GM21381 (cell line): ENCODE measurements around the gene PARD3.

Source experiments
- ATAC-seq: cut with Tn5 transposase; IDR thresholded peaks from one replicate; pipeline ENCODE4 v1.9.1; 2021; ENCODE audit warnings: mild to moderate bottlenecking, moderate library complexity; ENCODE audit not compliant: unreplicated experiment

The PARD3 gene

DNA sequence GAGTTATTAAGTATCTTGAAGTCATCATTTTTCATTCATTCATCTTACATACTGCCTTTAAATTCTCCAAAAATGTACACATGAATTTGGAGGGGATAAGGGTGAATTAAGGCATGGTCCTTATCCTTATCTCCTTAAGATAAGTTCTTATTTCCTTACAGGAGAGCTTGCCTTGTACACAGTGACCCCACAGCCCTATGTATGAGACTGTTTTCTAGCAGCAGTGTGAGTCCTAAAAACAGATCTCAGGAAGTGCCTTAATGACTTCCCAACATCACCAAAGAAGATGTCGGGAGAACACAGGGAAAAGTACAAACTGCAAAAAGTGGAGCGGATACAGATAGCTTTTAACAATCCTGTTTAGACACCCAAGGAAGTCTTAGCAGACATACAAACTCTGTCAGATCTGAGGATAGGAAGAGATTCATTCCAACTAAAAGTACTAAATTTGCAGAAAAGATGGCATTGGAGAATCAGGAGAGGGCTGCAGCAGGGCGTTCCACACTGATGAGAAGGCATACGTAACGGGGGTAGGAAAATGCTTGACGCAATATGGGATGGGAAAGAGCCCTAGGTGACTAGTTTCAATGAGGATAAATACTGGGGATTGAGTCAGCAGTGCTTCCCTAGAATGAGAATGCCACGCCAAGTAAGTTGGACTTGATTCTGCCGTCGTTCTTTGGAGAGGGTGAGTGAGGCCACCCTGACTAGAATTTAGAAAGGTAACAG lies 570.2 kb downstream of the PARD3 start:
- ATAC-seq, result no peak

DNA sequence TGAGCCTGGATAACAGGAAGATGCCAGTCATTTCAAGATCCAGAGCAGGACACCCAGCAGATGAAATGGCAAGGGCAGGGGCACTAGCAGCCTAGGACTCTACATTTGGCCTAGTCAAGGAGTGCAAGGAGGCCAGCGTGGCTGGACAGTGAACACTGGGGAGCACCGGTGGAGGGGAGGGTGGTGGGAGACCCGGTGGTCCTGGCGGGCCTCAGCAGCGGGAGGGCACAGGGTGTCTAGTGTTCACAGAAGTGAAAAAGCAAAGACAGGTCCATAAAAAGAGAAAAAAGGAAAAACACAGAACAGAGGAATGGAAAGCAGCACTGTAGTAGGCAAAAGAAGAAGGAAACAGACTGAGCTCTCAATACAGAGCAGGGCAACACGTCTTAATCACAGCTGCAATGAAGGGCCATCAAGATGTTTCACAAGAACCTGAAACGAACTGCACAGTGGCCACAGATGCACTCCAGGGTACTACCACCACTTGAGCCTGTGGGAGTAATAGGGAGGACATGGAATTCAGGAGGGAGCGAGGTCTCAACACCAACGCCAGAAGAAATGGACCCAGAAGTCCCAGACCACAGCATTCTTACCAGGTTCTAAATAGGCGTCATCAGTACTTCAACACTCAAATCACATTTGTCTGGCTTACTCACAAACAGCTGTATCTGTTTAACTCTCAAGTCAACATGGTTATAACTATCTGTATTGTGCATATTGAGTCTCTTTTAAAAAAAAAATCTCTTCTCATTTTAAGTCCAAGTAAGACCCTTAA lies 573.7 kb downstream of the PARD3 start:
- no peak for ATAC-seq

DNA sequence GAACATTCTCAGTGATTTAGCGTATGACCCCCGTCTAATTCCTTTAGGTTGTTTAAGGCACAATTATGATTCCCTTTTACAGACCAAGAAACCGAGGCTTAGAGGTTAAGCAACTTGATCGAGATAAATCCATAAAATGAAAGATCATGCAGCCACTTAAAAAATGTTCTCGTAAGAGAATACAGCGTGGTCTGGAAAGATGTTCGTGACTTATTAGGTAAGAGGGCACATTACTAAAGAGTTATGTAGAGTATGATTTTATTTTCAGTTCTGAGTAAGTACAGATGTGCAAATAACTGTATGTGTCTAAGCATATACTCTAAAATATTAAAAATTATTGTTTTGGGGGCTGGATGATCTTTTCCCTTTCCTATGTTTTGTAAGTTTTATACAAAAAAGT lies 575.1 kb downstream of the PARD3 start:
- ATAC-seq, result no peak

DNA sequence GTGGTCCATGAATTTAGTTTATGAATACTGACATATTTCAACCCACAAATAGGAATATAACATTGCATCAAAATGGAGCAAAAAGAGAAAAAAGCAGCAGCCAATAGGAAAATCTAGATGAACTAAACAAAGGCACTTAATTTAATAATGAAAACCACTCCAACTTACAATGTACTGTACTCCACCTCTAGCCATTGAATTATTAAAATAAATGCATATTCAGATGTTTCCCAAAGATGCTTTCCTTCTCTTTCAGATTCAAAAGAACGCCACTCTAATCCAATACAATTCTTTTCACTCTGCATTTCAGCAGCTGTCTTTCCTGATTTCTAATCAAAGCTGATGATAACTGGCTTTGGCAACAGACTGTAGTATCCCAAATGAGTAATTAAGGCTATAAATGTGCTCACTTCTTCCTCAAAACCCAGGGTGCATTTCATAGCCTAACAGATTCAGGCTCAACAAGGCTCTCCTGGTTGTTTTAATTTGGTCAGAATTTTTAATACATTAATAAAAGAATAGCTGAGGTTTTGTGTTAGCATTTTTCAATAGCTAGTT lies 577.1 kb downstream of the PARD3 start:
- ATAC-seq, result no peak

DNA sequence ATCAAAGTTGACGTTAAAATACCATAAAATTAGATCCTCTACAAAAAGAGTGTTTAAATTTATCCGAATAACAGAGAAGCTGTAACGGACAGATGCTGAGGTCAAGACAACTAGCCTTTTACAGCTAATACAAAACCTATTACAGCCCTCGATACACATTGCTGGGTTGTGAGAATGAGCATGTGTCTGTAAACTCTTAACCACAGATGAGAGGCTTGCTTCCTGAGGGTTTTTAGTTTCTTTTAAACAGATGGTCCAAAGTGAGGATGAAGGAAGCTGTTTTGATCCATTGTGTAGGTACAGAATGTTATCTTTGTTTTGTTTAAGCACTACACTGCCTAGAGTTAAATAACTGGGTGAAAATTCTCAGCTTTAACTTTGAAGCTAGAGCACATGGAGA lies 578.2 kb downstream of the PARD3 start:
- peak; percentile 55 for ATAC-seq

DNA sequence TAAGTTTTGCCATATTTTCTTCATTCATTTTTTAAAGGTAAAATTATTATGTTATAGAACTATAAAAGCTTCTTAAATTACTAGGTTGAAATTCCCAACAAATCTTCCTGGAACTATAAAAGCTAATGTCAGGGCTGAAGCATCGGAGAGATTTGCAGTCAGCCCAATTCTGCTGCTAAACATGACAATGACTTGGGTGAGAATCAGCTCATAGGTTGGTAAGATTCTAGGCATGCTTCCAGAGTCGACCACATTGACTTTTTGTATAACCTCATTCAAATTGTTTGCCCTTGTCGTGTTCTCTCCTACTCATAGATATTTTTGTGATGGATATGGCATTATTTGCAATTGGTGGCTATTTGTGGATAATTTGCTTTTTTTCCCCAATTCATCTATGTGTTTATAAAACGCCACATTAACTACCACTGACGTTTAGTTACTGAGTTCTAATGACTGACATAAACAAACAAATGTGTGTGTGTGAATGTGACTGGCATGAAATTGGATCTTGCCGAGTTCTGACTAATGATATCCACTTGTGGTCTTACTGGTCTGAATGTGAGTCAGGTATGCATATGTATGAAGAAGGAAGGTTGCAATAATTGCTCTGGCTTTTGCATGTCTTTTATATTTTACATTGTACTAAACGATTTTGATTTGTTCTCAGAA lies 579.8 kb downstream of the PARD3 start:
- ATAC-seq, result no peak

DNA sequence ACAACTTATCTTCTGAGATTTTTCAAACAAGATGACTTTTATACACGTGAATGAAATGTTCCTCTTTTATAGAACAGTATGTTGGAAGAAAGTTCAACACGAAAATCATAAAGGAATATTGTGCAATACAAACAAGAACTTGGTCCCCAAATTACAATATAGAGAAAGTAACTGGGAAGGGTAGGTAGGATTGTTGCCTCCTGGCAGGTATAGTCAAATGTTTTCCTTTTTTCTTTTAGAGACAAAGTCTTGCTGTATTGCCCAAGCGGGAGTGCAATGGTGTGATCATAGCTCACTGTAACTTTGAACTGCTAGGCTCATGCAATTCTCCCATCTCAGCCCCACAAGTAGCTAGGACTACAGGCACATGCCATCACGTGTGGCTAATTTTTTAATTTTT lies 582.6 kb downstream of the PARD3 start:
- no peak for ATAC-seq

DNA sequence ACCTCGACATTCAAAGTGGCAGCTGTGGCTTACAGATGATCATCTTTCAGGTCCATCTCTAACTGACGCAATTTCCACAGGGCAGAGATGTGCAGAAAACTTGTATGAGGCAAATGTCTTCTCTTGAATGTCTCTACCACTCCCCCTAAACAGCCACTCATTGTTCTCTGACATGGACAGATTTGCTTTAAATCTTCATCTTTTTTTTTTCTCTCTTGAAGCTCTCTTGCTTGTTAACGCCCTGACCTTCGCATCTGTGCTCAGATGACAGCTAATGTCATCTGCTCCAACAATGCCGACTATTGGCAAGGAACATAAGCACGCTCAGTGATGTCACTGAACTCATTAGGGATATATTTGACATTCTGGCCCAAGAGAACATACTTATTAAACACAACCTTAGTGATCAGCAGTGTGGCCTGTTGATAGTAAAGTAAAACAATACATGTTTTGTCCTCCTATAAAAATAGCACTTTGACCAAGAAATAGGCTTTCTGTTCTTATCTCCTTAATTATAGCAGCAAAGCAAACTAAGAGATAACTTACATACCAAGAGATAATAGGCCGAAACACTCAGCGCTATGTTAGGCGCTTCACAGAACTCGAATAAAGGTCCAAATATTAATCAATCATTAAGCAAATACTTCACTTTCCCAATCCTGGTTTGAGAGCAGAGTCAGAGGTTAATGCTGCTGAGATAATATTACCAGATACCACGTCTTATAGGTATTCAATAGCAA lies 583.5 kb downstream of the PARD3 start:
- ATAC-seq, result no peak

DNA sequence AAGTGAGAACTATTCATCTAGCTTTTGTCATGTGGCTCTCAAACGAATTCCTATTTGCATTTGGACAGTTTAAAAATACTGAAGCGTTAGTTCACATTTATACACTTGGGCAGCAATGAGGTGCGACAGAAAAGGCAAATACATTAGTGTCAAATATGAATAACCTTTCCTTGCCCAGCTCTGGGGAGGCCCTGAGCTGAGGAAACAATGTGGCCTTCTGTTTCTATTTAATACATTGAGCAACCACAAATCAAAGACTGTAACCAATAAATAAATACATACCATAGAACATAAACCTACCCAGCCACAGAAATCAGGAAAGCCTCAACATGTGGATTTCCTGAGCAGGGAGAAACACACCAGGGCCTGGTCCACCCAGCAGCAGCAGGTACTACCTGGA lies 585.2 kb downstream of the PARD3 start:
- no peak for ATAC-seq

DNA sequence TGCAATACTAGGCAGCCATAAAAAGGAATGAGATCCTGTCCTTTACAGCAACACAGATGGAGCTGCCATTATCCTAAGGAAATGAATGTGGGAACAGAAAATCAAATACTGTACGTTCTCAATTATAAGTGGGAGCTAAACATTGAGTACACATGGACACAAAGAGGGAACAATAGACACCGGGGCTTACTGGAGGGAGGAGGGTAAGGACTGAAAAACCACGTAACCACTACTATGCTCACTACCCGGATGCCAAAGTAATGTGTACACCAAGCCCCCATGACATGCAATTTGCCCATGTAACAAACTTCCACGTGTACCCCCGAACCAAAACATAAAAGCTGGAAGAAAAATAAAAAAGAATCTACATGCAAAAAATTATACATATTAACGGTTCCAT lies 587.0 kb downstream of the PARD3 start:
- ATAC-seq, result no peak

DNA sequence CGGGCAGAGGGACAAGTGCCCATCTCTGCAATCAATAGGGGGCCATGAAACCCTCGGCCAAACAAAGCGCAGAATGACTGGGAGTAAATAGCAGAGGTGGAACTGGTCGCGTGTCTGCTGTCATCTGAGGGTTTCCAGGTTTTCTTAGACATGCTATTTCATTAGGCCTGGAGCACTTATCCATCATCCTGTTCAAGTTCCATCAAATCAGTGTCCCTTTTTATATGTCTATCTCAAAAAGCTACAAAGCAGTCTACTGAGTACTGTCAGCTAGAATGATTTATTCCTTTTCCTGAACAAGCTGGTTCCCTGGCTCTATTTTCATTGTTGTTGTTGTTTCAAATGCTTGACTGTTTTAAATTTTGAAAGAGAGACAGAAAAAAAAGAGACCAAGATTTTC lies 590.5 kb downstream of the PARD3 start:
- no peak for ATAC-seq

DNA sequence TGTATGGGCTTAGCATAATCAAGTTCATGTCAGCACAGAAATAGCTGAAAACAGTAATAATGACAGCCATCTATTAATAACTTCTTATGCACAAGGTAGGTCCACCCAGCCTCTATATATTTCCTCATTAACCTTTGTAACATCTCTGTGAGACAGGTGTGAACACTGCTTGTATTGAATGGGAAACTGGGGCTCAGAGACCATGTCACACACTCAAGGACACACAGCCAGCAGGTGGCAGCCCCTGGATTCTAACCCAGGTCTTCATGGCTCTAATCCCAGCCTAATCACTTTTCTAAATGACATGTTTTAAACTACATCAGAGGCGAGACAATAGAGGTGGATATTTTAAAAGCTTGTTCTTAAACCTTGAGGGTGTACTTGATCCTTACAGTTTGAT lies 591.4 kb downstream of the PARD3 start:
- ATAC-seq, result no peak

DNA sequence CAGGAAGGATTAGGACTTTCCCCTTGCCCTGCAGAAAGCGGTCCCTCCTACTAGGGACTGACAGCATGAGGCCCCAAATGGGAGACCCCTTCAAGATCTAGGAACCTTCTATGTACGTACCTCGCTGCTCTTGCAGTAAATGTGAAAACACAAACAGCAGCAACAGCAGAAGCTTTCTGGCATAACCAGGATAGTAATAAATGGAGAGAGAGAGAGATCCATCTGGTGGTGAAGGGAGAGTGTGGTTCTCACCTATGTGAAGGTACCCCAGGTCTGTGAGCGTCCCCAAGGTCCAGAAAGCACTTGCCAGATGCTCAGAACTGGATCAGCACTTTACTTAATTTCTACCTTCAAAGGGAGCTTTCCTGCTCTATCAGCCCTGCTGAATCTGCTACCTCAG lies 592.7 kb downstream of the PARD3 start:
- ATAC-seq, result no peak

DNA sequence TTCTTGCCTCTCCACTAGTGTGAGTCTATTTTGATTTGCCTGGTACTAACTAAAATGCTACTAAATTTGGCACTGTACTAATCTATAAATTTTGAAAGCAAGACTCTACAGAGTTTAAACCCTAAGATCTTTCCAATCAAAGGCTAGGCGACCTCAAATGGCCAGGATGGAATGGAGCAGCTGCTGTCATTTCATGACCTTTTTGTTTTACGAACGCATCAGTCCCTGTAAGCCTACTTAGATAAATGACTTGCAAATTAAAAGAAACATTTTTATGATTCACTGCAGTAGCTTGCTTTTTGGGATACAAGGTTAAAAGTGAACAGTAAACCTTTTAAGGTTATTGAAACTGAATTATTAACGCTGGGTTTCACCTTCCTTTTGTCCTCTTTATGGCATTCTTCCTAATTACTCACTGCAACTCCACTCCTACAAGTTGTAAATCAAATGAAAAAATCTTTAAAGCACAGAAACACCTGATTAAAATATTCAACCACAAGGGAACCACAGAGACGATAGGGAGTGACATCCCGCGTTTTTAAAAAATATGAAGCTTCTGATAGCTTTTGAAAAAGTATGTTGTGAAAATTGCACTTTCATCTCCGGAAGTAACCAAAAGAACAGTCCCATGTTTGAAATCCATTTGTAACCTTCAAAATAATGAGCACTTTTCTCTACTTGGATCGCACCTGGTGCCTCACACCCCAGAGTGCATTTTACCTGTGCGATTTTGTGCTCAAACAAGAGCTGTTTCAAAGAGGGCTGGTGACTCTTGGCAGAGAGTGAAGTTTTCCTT lies 595.1 kb downstream of the PARD3 start:
- ATAC-seq, result no peak

DNA sequence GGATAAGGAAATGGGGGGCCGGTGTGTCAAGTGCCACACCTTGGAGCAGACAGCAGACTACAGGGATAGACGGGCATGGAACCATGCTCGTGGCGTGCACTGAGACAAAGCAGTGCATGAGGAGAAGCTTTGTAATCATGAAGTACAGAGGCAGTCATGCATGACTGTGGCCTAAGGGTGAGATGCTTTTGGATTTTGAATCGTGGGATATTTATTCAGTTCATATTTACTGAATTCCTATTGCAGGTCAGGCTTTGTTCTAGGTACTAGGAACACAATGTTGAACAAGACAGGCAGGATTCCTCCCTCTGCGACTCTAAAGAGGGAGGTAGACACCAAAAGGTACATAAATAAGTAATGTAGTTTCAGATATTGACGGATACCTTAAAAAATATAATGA lies 597.6 kb downstream of the PARD3 start:
- no peak for ATAC-seq

DNA sequence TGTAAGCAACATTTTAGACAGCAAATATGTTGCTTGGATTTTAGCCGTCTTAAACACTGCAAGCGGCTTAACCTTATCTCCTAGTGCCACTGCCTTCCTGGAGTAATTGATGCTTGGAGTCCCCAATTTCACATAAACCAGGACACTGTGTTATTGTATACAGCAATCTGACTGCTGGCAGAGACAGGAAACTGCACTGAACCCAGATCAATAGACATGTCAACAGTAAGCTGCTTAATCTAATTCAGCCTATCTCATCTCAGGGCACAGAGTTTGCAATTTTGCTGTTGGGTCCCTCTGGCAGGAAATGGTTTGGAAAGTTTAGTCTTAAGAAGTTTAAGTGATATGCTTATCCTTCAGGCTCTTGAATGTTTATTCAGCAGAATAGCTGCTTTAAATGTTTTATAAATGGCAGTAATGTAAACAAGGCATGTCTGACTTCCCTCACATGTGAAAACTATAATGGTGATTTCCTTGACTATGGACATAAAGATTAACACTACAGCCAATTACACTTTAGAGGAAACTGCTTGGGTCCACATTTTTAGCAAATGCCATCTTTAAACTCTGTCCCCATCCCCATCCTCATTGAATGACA lies 598.6 kb downstream of the PARD3 start:
- ATAC-seq, result no peak

DNA sequence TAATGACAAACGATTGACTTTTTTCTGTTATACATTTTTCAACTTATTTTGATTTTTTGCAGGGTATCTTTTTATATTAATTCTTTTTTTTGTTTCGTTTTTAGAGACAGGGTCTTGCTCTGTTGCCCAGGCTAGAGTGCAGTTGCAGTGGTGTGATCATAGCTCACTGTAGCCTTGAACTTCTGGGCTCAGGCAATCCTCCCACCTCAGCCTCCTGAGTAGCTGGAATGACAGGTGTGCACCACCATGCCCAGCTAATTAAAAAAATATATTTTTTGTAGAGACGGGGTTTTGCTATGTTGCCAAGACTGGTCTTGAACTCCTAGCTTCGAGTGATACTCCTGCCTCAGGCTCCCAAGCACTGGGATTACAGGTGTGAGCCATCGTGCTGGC lies 601.3 kb downstream of the PARD3 start:
- no peak for ATAC-seq

DNA sequence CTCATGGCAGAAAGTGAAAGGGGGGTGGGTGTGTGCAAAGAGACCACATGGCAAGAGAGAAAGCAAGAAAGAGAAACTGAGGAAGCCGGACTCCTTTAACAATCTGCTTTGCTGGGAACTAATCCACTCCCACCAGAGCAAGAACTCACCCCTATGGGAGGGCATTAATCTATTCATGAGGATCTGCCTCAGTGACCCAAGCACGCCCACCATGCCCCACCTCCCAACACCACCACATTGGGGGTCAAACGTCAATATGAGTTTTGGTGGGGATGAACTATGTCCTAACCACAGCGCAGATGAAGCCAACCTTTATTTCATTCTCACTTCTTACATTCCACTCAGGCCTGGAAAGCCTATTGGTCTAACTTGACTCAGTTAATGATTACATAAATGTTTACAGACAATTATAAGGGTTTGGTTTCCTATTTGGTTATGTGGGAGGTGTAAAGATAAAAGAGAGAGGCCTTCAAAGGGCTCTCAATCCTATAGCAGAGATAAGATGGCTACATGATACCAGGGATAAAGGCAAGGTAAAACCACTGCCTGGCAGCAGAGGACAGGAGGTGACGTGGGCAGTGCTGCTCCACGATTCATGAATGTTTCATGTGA lies 601.8 kb downstream of the PARD3 start:
- no peak for ATAC-seq

DNA sequence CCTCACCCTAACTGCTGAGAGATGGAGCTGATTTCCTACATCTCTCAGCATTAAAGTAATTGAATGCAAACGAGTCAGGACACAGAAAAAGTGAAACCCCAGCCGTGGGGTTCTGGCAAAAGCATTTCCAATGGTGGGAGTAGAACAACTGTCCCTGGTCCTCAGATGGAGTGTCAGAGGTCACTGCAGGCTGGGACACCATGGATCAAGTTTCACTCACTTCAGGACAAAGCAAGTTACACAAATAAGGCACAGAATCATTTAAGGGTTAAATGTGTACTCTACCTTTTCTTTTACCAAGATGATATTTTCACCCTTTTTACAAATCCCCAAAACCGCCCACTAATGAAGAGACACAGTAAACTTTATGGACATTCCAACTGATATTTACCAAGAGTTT lies 607.8 kb downstream of the PARD3 start:
- no peak for ATAC-seq

DNA sequence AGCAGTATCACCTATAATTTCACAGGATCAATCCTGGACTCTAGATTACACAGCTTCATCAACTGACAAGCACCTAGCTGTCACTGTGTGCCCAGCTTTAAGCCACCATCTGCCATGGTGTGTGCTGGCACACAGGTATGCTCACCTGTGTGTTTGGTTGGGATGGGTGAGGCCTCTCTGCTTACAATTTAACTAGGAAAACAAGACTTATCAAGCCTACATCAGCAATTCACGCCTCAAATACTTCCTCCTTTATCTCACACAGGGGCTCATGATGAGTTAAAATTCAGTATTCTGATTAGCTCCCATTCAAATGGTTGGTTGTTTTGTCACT lies 608.2 kb downstream of the PARD3 start:
- no peak for ATAC-seq
